Brain microvascular endothelial cell (primary cell): Measurements from ENCODE around the gene C12orf75.
A peak's percentile ranks its signal among the peaks of the same experiment; 100 is the strongest.

Experiments used
- DNase-seq: peaks from one replicate; pipeline ENCODE4 v3.0.0-alpha.2; 2020
- H3K27ac ChIP-seq: fragments of 250-450 bp; sonication (Bioruptor Pico); 2 replicates; pipeline ENCODE4 v1.5.1; 2020; ENCODE audit warnings: mild to moderate bottlenecking, moderate library complexity
- H3K27me3 ChIP-seq: fragments of 250-450 bp; sonication (Bioruptor Pico); replicated peaks from 2 replicates; pipeline ENCODE4 v1.5.1; 2020; ENCODE audit warnings: mild to moderate bottlenecking
- H3K36me3 ChIP-seq: fragments of 250-450 bp; sonication (Bioruptor Pico); replicated peaks from 2 replicates; pipeline ENCODE4 v1.5.1; 2020; ENCODE audit warnings: mild to moderate bottlenecking
- H3K4me3 ChIP-seq: 2 replicates; pipeline ENCODE4 v1.5.1; 2011; ENCODE audit warnings: low read depth, mild to moderate bottlenecking, control low read depth, low read length, moderate library complexity
- in situ Hi-C: cut with HindIII; loops from 2 replicates; pipeline ENCODE4 v1.10.0; 2017; ENCODE audit warnings: low sequenced_read_pairs, low pct_ligation_motif_present
- TF ChIP-seq, protein P1 (sequence below): IDR thresholded peaks from 2 replicates; pipeline ENCODE4 v1.5.1; 2011; ENCODE audit warnings: low read depth, mild to moderate bottlenecking, moderate library complexity, low read length, control low read depth, inconsistent platforms; ENCODE audit errors: missing control alignments

The C12orf75 gene

DNA sequence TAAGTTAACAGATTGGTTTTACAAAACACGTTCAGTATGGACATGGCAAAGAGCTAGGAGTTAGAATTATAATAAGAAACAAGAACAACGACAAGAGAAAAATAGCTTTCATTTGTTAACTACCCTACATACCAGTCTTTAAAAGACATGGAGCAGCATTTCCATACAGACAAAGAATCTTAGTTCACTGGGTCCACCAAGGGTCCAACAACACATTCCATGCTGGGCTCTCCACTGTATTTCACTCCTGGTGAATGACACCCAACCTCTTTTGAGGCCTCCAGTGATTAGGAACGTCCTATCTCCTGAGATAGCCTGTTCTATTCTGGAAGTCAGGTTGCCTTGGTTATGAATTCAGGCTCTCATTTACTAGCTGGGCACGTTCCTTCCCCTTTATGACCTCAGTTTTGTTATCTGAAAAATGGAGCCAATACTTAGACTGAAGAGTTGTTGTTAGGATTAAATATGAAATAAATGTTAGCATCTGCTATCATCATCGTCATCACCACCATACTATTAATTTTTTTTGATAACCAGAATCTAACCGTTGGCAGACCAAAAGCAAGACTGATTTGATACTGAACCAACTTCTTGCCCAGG is 37.7 kb downstream of the C12orf75 start:
- Histone ChIP-seq H3K27ac (no peak overlapping the region), H3K36me3 (peaks cover 6% of the 10 kb centered on the region), H3K4me3 (no peak overlapping the region), H3K27me3 (no peaks in the 10 kb centered on the region)
- TF ChIP-seq, protein P1, sequence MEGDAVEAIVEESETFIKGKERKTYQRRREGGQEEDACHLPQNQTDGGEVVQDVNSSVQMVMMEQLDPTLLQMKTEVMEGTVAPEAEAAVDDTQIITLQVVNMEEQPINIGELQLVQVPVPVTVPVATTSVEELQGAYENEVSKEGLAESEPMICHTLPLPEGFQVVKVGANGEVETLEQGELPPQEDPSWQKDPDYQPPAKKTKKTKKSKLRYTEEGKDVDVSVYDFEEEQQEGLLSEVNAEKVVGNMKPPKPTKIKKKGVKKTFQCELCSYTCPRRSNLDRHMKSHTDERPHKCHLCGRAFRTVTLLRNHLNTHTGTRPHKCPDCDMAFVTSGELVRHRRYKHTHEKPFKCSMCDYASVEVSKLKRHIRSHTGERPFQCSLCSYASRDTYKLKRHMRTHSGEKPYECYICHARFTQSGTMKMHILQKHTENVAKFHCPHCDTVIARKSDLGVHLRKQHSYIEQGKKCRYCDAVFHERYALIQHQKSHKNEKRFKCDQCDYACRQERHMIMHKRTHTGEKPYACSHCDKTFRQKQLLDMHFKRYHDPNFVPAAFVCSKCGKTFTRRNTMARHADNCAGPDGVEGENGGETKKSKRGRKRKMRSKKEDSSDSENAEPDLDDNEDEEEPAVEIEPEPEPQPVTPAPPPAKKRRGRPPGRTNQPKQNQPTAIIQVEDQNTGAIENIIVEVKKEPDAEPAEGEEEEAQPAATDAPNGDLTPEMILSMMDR, result no peak
- DNase-seq, result no peak
- in situ Hi-C loops, result no loop called here

GRCh38 chr12:105369014-105369413 is 38.5 kb downstream of the C12orf75 start:
- in situ Hi-C loops, result no loop called here
- Histone ChIP-seq H3K4me3 (no peak overlapping the region), H3K27me3 (no peaks in the 10 kb centered on the region), H3K36me3 (peaks cover 6% of the 10 kb centered on the region), H3K27ac (no peak overlapping the region)
- peak; percentile 42 for DNase-seq
- TF ChIP-seq, protein P1, result peak; percentile 38

DNA sequence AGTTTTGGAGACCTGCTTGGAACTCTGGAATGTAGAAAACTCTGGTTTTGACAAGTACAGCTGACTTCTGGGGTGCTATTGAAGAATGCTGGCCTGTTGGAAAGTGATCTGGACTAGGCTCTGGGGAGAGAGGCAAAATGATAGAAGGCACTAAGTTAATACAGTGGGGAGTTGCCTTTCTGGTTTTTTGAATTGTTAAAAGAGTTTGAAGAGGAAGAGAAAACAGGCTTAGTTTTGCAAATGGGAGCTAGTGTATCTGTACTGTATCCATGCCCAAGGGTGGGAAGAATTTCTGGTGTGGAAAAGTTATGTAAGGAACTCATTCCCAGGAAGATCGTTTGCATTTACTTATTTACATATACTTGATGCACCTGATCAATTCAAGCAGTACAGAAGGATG is 43.8 kb downstream of the C12orf75 start:
- DNase-seq, result no peak
- Histone ChIP-seq H3K4me3 (no peak overlapping the region), H3K27me3 (no peaks in the 10 kb centered on the region), H3K27ac (no peak overlapping the region), H3K36me3 (peaks cover 6% of the 10 kb centered on the region)
- in situ Hi-C loops, result no loop called here
- TF ChIP-seq, protein P1, result no peak

- H3K4me3 ChIP-seq, result no peak overlapping the region
- H3K27me3 ChIP-seq, result no peaks in the 10 kb centered on the region
- H3K27ac ChIP-seq, result no peak overlapping the region
- H3K36me3 ChIP-seq, result no peaks in the 10 kb centered on the region
- TF ChIP-seq, protein P1, result no peak
- no peak for DNase-seq
- in situ Hi-C loops, result no loop called here
Measured at GRCh38 chr12:105377077-105377476, 46.6 kb downstream of the C12orf75 start.

DNA sequence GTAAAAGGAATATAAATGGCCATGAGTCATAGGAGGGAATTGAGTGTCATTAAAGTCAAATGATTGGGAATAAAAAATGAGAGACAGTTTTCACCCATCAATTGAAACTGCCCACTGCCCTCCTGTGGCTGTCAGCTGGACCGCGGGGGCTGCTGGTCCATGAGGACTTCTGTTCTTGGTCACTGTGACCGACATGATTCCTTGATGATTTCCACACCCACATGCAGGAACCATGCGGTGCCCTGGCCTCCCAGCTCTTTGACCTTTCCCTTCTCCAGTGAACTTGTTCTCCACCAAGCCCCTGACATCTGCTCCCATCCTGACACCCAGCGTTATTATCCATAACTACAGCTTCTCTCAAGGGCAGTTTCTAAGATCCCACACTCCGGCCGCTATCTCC is 48.4 kb downstream of the C12orf75 start:
- no peaks in the 10 kb centered on the region for H3K27me3 ChIP-seq
- DNase-seq, result no peak
- H3K27ac ChIP-seq, result no peak overlapping the region
- H3K4me3 ChIP-seq, result no peak overlapping the region
- in situ Hi-C loops, result no loop called here
- TF ChIP-seq, protein P1, result peak; percentile 66
- no peaks in the 10 kb centered on the region for H3K36me3 ChIP-seq

DNA sequence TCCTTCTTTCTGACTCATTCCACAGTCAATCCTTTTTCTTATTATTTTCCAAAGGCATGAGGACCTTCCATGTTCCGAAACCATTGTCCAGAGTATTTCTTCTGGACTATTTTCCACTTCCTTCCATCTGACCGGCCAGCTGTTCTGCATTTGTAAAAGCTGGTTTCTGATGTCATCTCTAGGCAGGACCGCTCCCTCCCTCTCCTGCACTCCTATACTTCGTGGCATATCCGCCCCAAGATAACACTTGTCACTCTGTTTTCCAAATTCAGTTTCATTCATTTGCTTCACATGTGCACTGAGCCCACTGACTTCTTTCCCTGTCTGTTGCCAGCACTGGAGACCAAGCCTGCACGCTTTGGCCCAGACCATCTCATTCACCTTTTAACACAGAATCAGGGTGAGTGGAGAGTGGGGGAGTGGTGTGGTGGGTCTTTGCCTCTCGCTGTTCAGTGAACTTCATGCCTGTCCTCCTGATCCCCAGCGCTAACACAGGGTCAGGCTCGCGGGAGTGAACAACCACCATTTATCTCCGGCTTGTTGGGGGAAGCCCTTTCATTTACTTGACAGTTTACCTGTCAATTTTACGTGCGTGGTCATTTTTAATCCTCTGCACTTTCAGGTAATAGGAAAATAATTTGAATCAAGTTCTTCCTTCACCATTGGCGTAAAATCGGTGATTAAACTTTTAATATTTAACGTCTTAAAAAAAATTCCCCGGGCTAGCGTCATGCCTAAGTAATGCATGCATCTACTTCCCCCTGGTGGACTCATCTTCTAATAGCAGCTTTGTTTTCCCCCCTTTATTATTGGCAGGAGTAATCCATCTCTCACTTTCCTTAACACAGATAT is 52.5 kb downstream of the C12orf75 start:
- peak; percentile 63 for DNase-seq
- H3K27ac ChIP-seq, result peak overlapping the region; percentile 19
- no peaks in the 10 kb centered on the region for H3K27me3 ChIP-seq
- TF ChIP-seq, protein P1, result peak; percentile 73
- in situ Hi-C loops, result no loop called here
- H3K4me3 ChIP-seq, result peak overlapping the region; percentile 49
- no peaks in the 10 kb centered on the region for H3K36me3 ChIP-seq
